AG04450 (cell line): ENCODE results near the gene LRRC75A. TPM values are rescaled to one million over a fixed set of nuclear protein-coding genes. Genes with fewer than 3 reads are reported as not detected.

ENCODE experiments used
- CTCF ChIA-PET: fragments of 300-600, 350-600 bp; formaldehyde crosslinking; extraction: SDS; loops from one replicate; lab custom pipeline; 2022; ENCODE audit warnings: antibody characterized with exemption, inconsistent platforms; lab: Charles Lee
- POLR2A ChIA-PET: fragments of 350-600 bp; formaldehyde crosslinking; extraction: SDS; loops from one replicate; lab custom pipeline; 2021; ENCODE audit warnings: antibody characterized with exemption, inconsistent platforms; lab: Yijun Ruan, JAX
- DNase-seq: peaks from one replicate; pipeline ENCODE4 v3.0.0-alpha.2; 2011; ENCODE audit warnings: low read depth, low spot score
- H3K27ac ChIP-seq: one replicate; pipeline ENCODE4 v1.5.1; 2012; ENCODE audit warnings: low read depth, low read length, control low read depth
- H3K27me3 ChIP-seq: one replicate; pipeline ENCODE4 v1.6.0; 2012; ENCODE audit warnings: low read length; ENCODE audit not compliant: control insufficient read depth, insufficient read depth
- H3K4me3 ChIP-seq: 2 replicates; pipeline ENCODE4 v1.5.1; 2011; ENCODE audit warnings: mild to moderate bottlenecking, low read depth, low read length, control low read depth
- H3K9me3 ChIP-seq: 2 replicates; pipeline ENCODE4 v1.5.1; 2012; ENCODE audit warnings: low read length; ENCODE audit not compliant: control insufficient read depth, insufficient read depth
- CTCF ChIP-seq: IDR thresholded peaks from 2 replicates; pipeline ENCODE4 v1.5.1; 2011; ENCODE audit warnings: low read depth, low read length, control low read depth, inconsistent platforms
- polyA plus RNA-seq: library from polyadenylated mRNA; depleted of rRNA; stranded (reverse); fragments of >200 nt; gene quantifications from 2 replicates; pipeline ENCODE4 v1.2.3, GENCODE V29; 2011

The LRRC75A gene
- polyA plus RNA-seq, 1 experiment = 1.2 TPM

- POLR2A ChIA-PET = no interaction called here
- H3K27me3 ChIP-seq = no peaks in the 10 kb centered on the region
- H3K27ac ChIP-seq = no peak overlapping the region
- CTCF ChIA-PET = no interaction called here
- H3K9me3 ChIP-seq = no peaks in the 10 kb centered on the region; the same call in 1 of the 2 replicates
- H3K4me3 ChIP-seq = no peak overlapping the region
- no peak for TF ChIP-seq CTCF
- no peak for DNase-seq
Measured at GRCh38 chr17:16482253-16482652, 9.7 kb downstream of the LRRC75A start.

DNA sequence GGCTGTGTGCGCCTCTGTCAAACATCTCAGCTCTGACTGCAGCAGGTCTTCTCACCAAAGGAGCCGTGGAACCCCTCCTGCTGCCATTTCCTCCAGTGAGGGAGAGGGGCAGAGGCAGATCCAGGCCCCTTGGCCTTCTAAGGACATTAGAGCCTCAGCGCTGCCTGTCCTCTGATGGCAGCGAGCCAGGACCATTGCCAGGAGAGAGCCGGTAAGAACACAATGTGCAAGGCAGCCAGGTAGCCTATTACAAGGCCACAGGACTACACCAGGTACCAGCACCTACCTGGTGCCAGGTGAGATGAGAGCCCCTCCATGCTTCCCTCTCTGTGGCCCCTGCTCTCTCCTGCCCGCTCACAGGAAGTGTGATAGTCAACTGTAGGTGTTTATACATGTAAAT is 11.0 kb downstream of the LRRC75A start:
- no peak for DNase-seq
- ChIA-PET POLR2A (no interaction called here), CTCF (no interaction called here)
- H3K9me3 ChIP-seq = no peaks in the 10 kb centered on the region; the same call in 1 of the 2 replicates
- no peaks in the 10 kb centered on the region for H3K27me3 ChIP-seq
- TF ChIP-seq CTCF = no peak
- no peak overlapping the region for H3K27ac ChIP-seq
- H3K4me3 ChIP-seq = no peak overlapping the region

- Histone ChIP-seq H3K27ac (no peak overlapping the region), H3K4me3 (no peak overlapping the region), H3K9me3 (no peaks in the 10 kb centered on the region; the same call in 1 of the 2 replicates), H3K27me3 (no peaks in the 10 kb centered on the region)
- ChIA-PET CTCF (no interaction called here), POLR2A (no interaction called here)
- TF ChIP-seq CTCF = no peak
- DNase-seq = no peak
Measured at GRCh38 chr17:16479264-16479663, 12.7 kb downstream of the LRRC75A start.

DNA sequence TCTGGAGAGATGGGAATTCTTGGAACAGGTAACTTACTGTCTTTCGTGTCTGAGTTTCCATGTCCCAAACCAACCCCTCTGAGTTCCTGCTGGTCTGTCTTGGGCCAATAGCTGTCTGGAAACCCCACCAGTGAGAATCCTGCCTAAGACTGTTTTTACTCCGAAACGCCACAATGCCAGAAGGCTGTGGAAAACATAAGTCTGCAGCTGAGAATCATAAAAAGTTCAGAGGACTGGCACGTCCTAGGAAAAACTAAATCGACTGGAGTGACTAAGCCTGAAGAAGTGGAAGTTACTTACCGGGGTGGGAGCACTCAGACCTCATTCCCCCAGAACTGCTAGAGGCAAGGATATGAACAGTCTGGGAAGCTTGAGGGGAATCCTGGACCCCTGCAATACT is 13.3 kb downstream of the LRRC75A start:
- no peak for TF ChIP-seq CTCF
- Histone ChIP-seq H3K4me3 (no peak overlapping the region), H3K9me3 (no peaks in the 10 kb centered on the region; the same call in 1 of the 2 replicates), H3K27me3 (no peaks in the 10 kb centered on the region), H3K27ac (no peak overlapping the region)
- CTCF ChIA-PET = no interaction called here
- DNase-seq = no peak
- POLR2A ChIA-PET = no interaction called here

DNA sequence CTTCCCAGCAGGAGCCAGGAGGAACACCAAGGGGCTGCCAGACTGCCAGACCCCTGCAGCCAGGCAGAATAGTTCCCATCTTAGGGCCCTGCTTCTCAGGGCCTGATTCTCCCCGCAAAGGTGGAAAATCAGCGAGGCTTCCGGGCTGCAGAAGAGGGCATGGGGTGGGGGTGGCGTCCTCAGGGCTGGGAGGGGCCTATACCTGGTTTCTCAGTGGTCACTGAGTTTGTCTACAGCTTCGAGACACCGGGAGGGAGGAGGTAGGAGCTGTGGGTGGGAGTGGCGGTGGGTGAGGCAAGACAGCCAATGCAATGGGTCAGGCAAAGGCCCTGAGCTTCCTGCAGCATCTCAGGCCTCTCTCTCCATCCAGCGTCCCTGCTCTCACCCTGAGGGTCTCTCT is 14.3 kb downstream of the LRRC75A start:
- no peaks in the 10 kb centered on the region; the same call in 1 of the 2 replicates for H3K9me3 ChIP-seq
- H3K4me3 ChIP-seq = no peak overlapping the region
- no peaks in the 10 kb centered on the region for H3K27me3 ChIP-seq
- TF ChIP-seq CTCF = no peak
- CTCF ChIA-PET = interaction anchor here (1.1 to 2.7 kb wide), 3 partner anchors 24 to 111 kb away, joined by 3 to 11 read pairs (median 4); no protein-coding TSS in a partner anchor
- POLR2A ChIA-PET = interaction anchor here (0.5 to 0.7 kb wide), 2 partner anchors 14 to 92 kb away, joined by 3 to 4 read pairs; no protein-coding TSS in a partner anchor
- no peak for DNase-seq
- H3K27ac ChIP-seq = peak overlapping the region; percentile 87
